LoVo (cell line): ENCODE results near the gene HOXD9.

ENCODE experiments used
- DNase-seq: peaks from one replicate; pipeline ENCODE4 v3.0.0-alpha.2; 2016; ENCODE audit warnings: low spot score

The HOXD9 gene

GRCh38 chr2:176165370-176166050, 43.0 kb downstream of the HOXD9 start:
- DNase-seq, result no peak

- no peak for DNase-seq
Observed at GRCh38 chr2:176166272-176166671, 43.8 kb downstream of the HOXD9 start.

- DNase-seq, result no peak
Observed at GRCh38 chr2:176167398-176167797, 44.9 kb downstream of the HOXD9 start.

GRCh38 chr2:176169181-176169580, 46.7 kb downstream of the HOXD9 start:
- no peak for DNase-seq

- DNase-seq, result no peak
Observed at GRCh38 chr2:176169711-176170110, 47.2 kb downstream of the HOXD9 start.

- DNase-seq, result no peak
Observed at GRCh38 chr2:176170602-176171305, 48.2 kb downstream of the HOXD9 start.

GRCh38 chr2:176171351-176172006, 49.0 kb downstream of the HOXD9 start:
- no peak for DNase-seq

GRCh38 chr2:176172007-176172894, 49.7 kb downstream of the HOXD9 start:
- DNase-seq, result no peak

- DNase-seq, result no peak
Observed at GRCh38 chr2:176172895-176173566, 50.5 kb downstream of the HOXD9 start.

- no peak for DNase-seq
Observed at GRCh38 chr2:176173567-176174381, 51.3 kb downstream of the HOXD9 start.

- no peak for DNase-seq
Observed at GRCh38 chr2:176174382-176174823, 51.9 kb downstream of the HOXD9 start.
